IMR-90 (cell line): ENCODE data around the gene THRB.

Experiments
- CTCF ChIP-seq: conservative IDR thresholded peaks from 2 replicates; pipeline ENCODE4 v1.5.1; 2012; ENCODE audit warnings: mild to moderate bottlenecking, low read depth, low read length, improper control_type of control experiment
- ELK1 ChIP-seq: fragments of 150-350 bp; IDR thresholded peaks from 2 replicates; pipeline ENCODE4 v1.6.1; 2016; ENCODE audit warnings: low read depth, mild to moderate bottlenecking, low read length, moderate library complexity, borderline replicate concordance
- MAFK ChIP-seq: IDR thresholded peaks from 2 replicates; pipeline ENCODE4 v1.6.1; 2012; ENCODE audit warnings: low read depth, low read length, improper control_type of control experiment
- MAZ ChIP-seq: IDR thresholded peaks from 2 replicates; pipeline ENCODE4 v1.6.1; 2012; ENCODE audit warnings: low read depth, mild to moderate bottlenecking, low read length, improper control_type of control experiment, moderate library complexity, borderline replicate concordance
- MXI1 ChIP-seq: IDR thresholded peaks from 2 replicates; pipeline ENCODE4 v1.6.1; 2012; ENCODE audit warnings: low read depth, mild to moderate bottlenecking, low read length, moderate library complexity, borderline replicate concordance
- POLR2A ChIP-seq: IDR thresholded peaks from 2 replicates; pipeline ENCODE4 v1.6.1; 2012; ENCODE audit warnings: mild to moderate bottlenecking, low read depth, low read length
- RAD21 ChIP-seq: IDR thresholded peaks from 2 replicates; pipeline ENCODE4 v1.6.1; 2012; ENCODE audit warnings: low read length, improper control_type of control experiment
- RCOR1 ChIP-seq: IDR thresholded peaks from 2 replicates; pipeline ENCODE4 v1.6.1; 2012; ENCODE audit warnings: mild to moderate bottlenecking, low read length, improper control_type of control experiment; ENCODE audit not compliant: insufficient replicate concordance
- RFX5 ChIP-seq: IDR thresholded peaks from 2 replicates; pipeline ENCODE4 v1.8.0; 2012; ENCODE audit warnings: low read depth, mild to moderate bottlenecking, low read length, moderate library complexity
- SMC3 ChIP-seq: fragments of 150-350 bp; IDR thresholded peaks from 2 replicates; pipeline ENCODE4 v1.6.1; 2016; ENCODE audit warnings: low read depth, mild to moderate bottlenecking, antibody characterized with exemption, low read length, moderate library complexity
- USF2 ChIP-seq: fragments of 150-350 bp; IDR thresholded peaks from 2 replicates; pipeline ENCODE4 v1.6.1; 2017; ENCODE audit warnings: mild to moderate bottlenecking, antibody characterized with exemption, low read length, low read depth

- TF ChIP-seq CTCF (no peak), MAZ (no peak), ELK1 (no peak), USF2 (no peak), POLR2A (no peak), MXI1 (no peak), RAD21 (no peak), RFX5 (no peak), SMC3 (no peak), MAFK (no peak), RCOR1 (no peak)
These were observed 94.2 kb downstream of the THRB start for GRCh38 chr3:24400450-24400849.
